ENCODE results near the gene TUSC2.

The TUSC2 gene

GRCh38 chr3:50297896-50298725 is 29.9 kb downstream of the TUSC2 start:
- peak overlapping the region; percentile 82 for H4K8ac ChIP-seq (ENCODE audit: low read depth, low read length)
- no peak overlapping the region for H2BK120ac ChIP-seq (ENCODE audit: insufficient read depth, low read length, poor library complexity)
- H3K23ac ChIP-seq (ENCODE audit: low read length), result no peak overlapping the region
- no peak overlapping the region for H2BK12ac ChIP-seq (ENCODE audit: low read length)
- no peak overlapping the region for H3K4ac ChIP-seq (ENCODE audit: low read depth, low read length)
- peaks cover 15 to 19% of the 10 kb centered on the region in 2 experiments for H3K4me1 ChIP-seq (ENCODE audit: control insufficient read depth in 1 of 2, insufficient read depth in 2 of 2, low read length in 2 of 2)
- no peaks in the 10 kb centered on the region for H3K27me3 ChIP-seq (ENCODE audit: insufficient read depth, low read length)
- H4K91ac ChIP-seq (ENCODE audit: low read depth, low read length), result peak overlapping the region; percentile 90
- peaks cover 21% of the 10 kb centered on the region for H3K79me1 ChIP-seq (ENCODE audit: low read length)
- peaks cover 3% of the 10 kb centered on the region for H3K79me2 ChIP-seq (ENCODE audit: control insufficient read depth, insufficient read depth, low read length, poor library complexity)
- H2AK5ac ChIP-seq (ENCODE audit: low read length), result peak overlapping the region; percentile 16
- WGBS (ENCODE audit: extremely low coverage, insufficient coverage, insufficient read length), result no CpG with 5 or more reads among the region's 9 CpGs
- DNase-seq, result no peak
- H3K4me3 ChIP-seq (ENCODE audit: low read depth, low read length), result peak overlapping the region; percentile 85
- H3K36me3 ChIP-seq (ENCODE audit: control insufficient read depth in 1 of 2, insufficient read depth in 2 of 2, low read length in 2 of 2), result peaks cover 4 to 5% of the 10 kb centered on the region in 2 experiments
- no peak overlapping the region for H2BK5ac ChIP-seq (ENCODE audit: low read depth, low read length, poor library complexity)
- H3K14ac ChIP-seq (ENCODE audit: low read length), result peak overlapping the region; percentile 17
- peak overlapping the region; percentile 1 for H3K18ac ChIP-seq (ENCODE audit: low read length)
- no peak overlapping the region for H3K9ac ChIP-seq (ENCODE audit: low read length)
- H2AFZ ChIP-seq (ENCODE audit: insufficient read depth, low read length, poor library complexity), result no peak overlapping the region
- H3K4me2 ChIP-seq (ENCODE audit: low read length), result peak overlapping the region; percentile 75
- no peaks in the 10 kb centered on the region for H3K9me3 ChIP-seq (ENCODE audit: insufficient read depth, low read depth, low read length)
- no peak overlapping the region for H4K12ac ChIP-seq (ENCODE audit: low read depth, low read length)
- no peak overlapping the region for H3K27ac ChIP-seq (ENCODE audit: low read depth, low read length)

- Histone ChIP-seq H4K8ac (ENCODE audit: low read depth, low read length) (no peak overlapping the region), H2BK12ac (ENCODE audit: low read length) (no peak overlapping the region), H3K9me3 (ENCODE audit: insufficient read depth, low read depth, low read length) (no peaks in the 10 kb centered on the region), H3K9ac (ENCODE audit: low read length) (no peak overlapping the region), H3K4me2 (ENCODE audit: low read length) (no peak overlapping the region), H3K79me2 (ENCODE audit: control insufficient read depth, insufficient read depth, low read length, poor library complexity) (peaks cover 3% of the 10 kb centered on the region), H3K4ac (ENCODE audit: low read depth, low read length) (no peak overlapping the region), H2BK120ac (ENCODE audit: insufficient read depth, low read length, poor library complexity) (no peak overlapping the region), H3K79me1 (ENCODE audit: low read length) (peaks cover 21% of the 10 kb centered on the region), H3K18ac (ENCODE audit: low read length) (no peak overlapping the region), H3K4me3 (ENCODE audit: low read depth, low read length) (no peak overlapping the region), H3K4me1 (ENCODE audit: control insufficient read depth in 1 of 2, insufficient read depth in 2 of 2, low read length in 2 of 2) (peaks cover 15 to 19% of the 10 kb centered on the region in 2 experiments), H2AK5ac (ENCODE audit: low read length) (no peak overlapping the region), H4K91ac (ENCODE audit: low read depth, low read length) (no peak overlapping the region), H2BK5ac (ENCODE audit: low read depth, low read length, poor library complexity) (no peak overlapping the region), H3K36me3 (ENCODE audit: control insufficient read depth in 1 of 2, insufficient read depth in 2 of 2, low read length in 2 of 2) (peaks cover 4 to 5% of the 10 kb centered on the region in 2 experiments), H2AFZ (ENCODE audit: insufficient read depth, low read length, poor library complexity) (no peak overlapping the region), H3K27me3 (ENCODE audit: insufficient read depth, low read length) (no peaks in the 10 kb centered on the region), H3K14ac (ENCODE audit: low read length) (no peak overlapping the region), H4K12ac (ENCODE audit: low read depth, low read length) (no peak overlapping the region), H3K23ac (ENCODE audit: low read length) (no peak overlapping the region), H3K27ac (ENCODE audit: low read depth, low read length) (no peak overlapping the region)
- DNase-seq, result no peak
- WGBS (ENCODE audit: extremely low coverage, insufficient coverage, insufficient read length), result no CpG with 5 or more reads among the region's 2 CpGs
These were observed 30.6 kb downstream of the TUSC2 start for GRCh38 chr3:50297384-50297775.

DNA sequence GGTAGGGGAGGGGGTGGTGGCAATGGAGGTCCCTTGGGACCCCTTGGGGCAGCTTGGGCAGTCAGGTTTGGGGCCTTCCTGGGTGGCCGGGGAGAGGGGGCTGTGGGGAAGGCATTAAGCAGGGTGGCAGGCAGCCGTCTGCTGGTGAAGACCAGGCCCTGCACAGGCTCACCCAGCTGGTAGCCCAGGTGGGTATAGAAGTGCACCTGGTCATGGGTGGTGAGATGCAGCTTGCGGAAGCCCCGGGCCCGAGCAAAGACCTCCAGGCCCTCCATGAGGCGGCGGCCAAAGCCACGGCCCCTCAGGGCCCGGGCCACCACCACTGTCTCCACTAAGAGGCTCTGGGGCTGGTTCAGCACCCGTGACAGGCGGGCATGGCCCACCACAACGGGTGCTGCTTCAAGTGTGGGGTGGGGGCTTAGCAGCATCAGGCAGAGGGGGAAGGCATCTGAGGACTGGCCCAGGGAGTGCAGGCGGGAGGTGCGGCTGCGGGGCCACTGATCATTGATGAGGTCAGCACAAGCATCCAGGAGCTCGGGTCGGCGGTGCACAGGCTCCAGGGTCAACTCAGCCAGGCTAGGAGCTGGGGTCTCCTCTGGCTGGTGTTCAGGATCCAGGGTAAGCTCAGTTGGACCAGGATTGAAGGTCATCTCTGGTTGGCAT is 31.2 kb downstream of the TUSC2 start:
- Histone ChIP-seq H3K79me1 (ENCODE audit: low read length) (peaks cover 24% of the 10 kb centered on the region), H3K4ac (ENCODE audit: low read depth, low read length) (no peak overlapping the region), H3K79me2 (ENCODE audit: control insufficient read depth, insufficient read depth, low read length, poor library complexity) (peaks cover 4% of the 10 kb centered on the region), H4K91ac (ENCODE audit: low read depth, low read length) (no peak overlapping the region), H3K9ac (ENCODE audit: low read length) (no peak overlapping the region), H3K4me1 (ENCODE audit: control insufficient read depth in 1 of 2, insufficient read depth in 2 of 2, low read length in 2 of 2) (peaks cover 15 to 19% of the 10 kb centered on the region in 2 experiments), H2BK5ac (ENCODE audit: low read depth, low read length, poor library complexity) (no peak overlapping the region), H3K23ac (ENCODE audit: low read length) (no peak overlapping the region), H2AFZ (ENCODE audit: insufficient read depth, low read length, poor library complexity) (no peak overlapping the region), H4K8ac (ENCODE audit: low read depth, low read length) (no peak overlapping the region), H3K14ac (ENCODE audit: low read length) (no peak overlapping the region), H2BK120ac (ENCODE audit: insufficient read depth, low read length, poor library complexity) (no peak overlapping the region), H3K18ac (ENCODE audit: low read length) (no peak overlapping the region), H3K4me2 (ENCODE audit: low read length) (no peak overlapping the region), H2BK12ac (ENCODE audit: low read length) (no peak overlapping the region), H2AK5ac (ENCODE audit: low read length) (no peak overlapping the region), H3K36me3 (ENCODE audit: control insufficient read depth in 1 of 2, insufficient read depth in 2 of 2, low read length in 2 of 2) (peaks cover 4 to 5% of the 10 kb centered on the region in 2 experiments), H4K12ac (ENCODE audit: low read depth, low read length) (no peak overlapping the region), H3K4me3 (ENCODE audit: low read depth, low read length) (no peak overlapping the region), H3K9me3 (ENCODE audit: insufficient read depth, low read depth, low read length) (no peaks in the 10 kb centered on the region), H3K27me3 (ENCODE audit: insufficient read depth, low read length) (no peaks in the 10 kb centered on the region), H3K27ac (ENCODE audit: low read depth, low read length) (no peak overlapping the region)
- DNase-seq, result no peak
- WGBS (ENCODE audit: extremely low coverage, insufficient coverage, insufficient read length), result no CpG with 5 or more reads among the region's 18 CpGs

DNA sequence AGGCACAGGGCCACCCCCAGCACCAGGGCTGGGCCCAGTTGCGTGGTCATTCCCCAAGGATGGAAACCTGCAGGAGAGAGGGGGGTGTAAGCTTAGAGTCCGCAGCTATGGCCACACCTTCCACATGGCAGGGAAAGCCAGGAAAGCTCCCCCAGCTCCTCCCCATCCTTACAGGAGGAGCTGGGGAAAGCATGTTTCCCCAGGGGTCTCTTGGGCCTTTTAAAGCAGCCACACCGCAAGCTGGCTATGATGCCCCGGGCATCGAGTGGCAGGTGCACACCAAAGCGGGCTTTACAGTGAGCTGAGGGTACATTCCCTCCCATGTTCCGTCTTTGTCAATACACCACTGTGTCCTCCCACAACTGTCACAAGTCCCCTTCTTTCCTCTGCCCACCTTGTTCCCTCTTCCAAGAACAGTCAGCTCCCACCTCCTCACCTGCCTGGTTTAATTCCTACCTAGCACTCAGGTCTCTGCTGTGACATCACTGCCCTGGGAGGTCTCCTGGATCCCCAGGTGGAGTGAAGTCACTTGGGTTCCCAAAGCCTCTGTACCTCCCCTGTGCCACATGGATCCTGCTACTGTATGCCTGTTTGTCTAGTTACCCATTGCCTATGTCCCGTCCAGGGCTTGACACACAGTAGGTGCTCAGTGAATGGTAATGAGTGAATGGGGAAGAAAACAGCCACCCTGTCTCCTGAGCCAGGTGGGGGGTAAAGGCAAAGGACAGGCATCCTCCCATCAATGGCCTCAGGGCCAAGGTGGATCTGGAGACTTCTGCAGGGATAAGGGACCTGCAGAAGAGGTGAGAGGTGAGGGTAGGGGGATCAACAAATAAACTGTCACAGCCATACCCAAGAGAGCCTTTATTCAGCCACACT is 32.2 kb downstream of the TUSC2 start:
- H3K18ac ChIP-seq (ENCODE audit: low read length), result no peak overlapping the region
- no peak overlapping the region for H3K4me2 ChIP-seq (ENCODE audit: low read length)
- peaks cover 27% of the 10 kb centered on the region for H3K79me1 ChIP-seq (ENCODE audit: low read length)
- H3K9me3 ChIP-seq (ENCODE audit: insufficient read depth, low read depth, low read length), result no peaks in the 10 kb centered on the region
- no peak overlapping the region for H4K12ac ChIP-seq (ENCODE audit: low read depth, low read length)
- H3K9ac ChIP-seq (ENCODE audit: low read length), result no peak overlapping the region
- no peak overlapping the region for H3K4ac ChIP-seq (ENCODE audit: low read depth, low read length)
- no peak overlapping the region for H4K91ac ChIP-seq (ENCODE audit: low read depth, low read length)
- peaks cover 4 to 5% of the 10 kb centered on the region in 2 experiments for H3K36me3 ChIP-seq (ENCODE audit: control insufficient read depth in 1 of 2, insufficient read depth in 2 of 2, low read length in 2 of 2)
- no peaks in the 10 kb centered on the region for H3K27me3 ChIP-seq (ENCODE audit: insufficient read depth, low read length)
- no peak overlapping the region for H3K4me3 ChIP-seq (ENCODE audit: low read depth, low read length)
- no peak overlapping the region for H2BK12ac ChIP-seq (ENCODE audit: low read length)
- H3K79me2 ChIP-seq (ENCODE audit: control insufficient read depth, insufficient read depth, low read length, poor library complexity), result peaks cover 7% of the 10 kb centered on the region
- no peak overlapping the region for H2BK120ac ChIP-seq (ENCODE audit: insufficient read depth, low read length, poor library complexity)
- no peak overlapping the region for H2AK5ac ChIP-seq (ENCODE audit: low read length)
- no peak overlapping the region for H3K14ac ChIP-seq (ENCODE audit: low read length)
- H2BK5ac ChIP-seq (ENCODE audit: low read depth, low read length, poor library complexity), result no peak overlapping the region
- no CpG with 5 or more reads among the region's 8 CpGs for WGBS (ENCODE audit: extremely low coverage, insufficient coverage, insufficient read length)
- H3K27ac ChIP-seq (ENCODE audit: low read depth, low read length), result no peak overlapping the region
- H3K4me1 ChIP-seq (ENCODE audit: control insufficient read depth in 1 of 2, insufficient read depth in 2 of 2, low read length in 2 of 2), result peaks cover 18 to 26% of the 10 kb centered on the region in 2 experiments
- no peak overlapping the region for H4K8ac ChIP-seq (ENCODE audit: low read depth, low read length)
- no peak for DNase-seq
- H2AFZ ChIP-seq (ENCODE audit: insufficient read depth, low read length, poor library complexity), result no peak overlapping the region
- no peak overlapping the region for H3K23ac ChIP-seq (ENCODE audit: low read length)
